ENCODE measurements around the gene C1QB. TPM values are rescaled to one million over a fixed set of nuclear protein-coding genes. Genes with fewer than 3 reads are reported as not detected.

The C1QB gene, protein sequence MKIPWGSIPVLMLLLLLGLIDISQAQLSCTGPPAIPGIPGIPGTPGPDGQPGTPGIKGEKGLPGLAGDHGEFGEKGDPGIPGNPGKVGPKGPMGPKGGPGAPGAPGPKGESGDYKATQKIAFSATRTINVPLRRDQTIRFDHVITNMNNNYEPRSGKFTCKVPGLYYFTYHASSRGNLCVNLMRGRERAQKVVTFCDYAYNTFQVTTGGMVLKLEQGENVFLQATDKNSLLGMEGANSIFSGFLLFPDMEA
- total RNA-seq (2022) (not detected in 2 replicates), Bru-seq, nascent RNA (not detected), BruChase-seq, experiment 1, labeled RNA remaining after a 6-hour chase (not detected), BruChase-seq, experiment 2, labeled RNA remaining after a 2-hour chase (not detected)
- long read RNA-seq = 0 reads

DNA sequence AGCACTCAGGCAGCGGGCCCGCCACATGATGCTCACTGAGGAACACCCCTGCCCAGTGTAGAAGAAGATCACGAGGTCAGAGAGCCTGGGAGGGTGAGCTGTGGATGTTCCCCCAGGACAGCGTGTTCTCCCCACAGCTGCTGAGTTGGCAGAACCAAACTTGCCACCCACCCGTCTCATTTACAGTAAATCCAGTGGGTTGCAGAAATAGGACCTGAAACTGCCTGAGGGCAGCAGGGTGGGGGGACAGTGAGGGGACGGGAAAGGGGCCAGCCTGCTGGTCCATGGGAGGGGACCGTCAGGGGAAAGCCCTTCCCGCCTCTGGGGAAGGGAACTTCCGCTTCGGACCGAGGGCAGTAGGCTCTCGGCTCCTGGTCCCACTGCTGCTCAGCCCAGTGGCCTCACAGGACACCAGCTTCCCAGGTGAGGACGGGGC, at the start of gene C1QB:
TSS of gene C1QB (plus strand) at position 356 of the 436 bp plus-strand sequence. CDS start 6,227 bp downstream, outside the sequence.
- no peaks in the 10 kb centered on the region for H3K9me3 Mint-ChIP-seq (ENCODE audit: low read depth, unreplicated experiment)
- CTCF ChIA-PET = no interaction called here
- TF ChIP-seq, protein P1, sequence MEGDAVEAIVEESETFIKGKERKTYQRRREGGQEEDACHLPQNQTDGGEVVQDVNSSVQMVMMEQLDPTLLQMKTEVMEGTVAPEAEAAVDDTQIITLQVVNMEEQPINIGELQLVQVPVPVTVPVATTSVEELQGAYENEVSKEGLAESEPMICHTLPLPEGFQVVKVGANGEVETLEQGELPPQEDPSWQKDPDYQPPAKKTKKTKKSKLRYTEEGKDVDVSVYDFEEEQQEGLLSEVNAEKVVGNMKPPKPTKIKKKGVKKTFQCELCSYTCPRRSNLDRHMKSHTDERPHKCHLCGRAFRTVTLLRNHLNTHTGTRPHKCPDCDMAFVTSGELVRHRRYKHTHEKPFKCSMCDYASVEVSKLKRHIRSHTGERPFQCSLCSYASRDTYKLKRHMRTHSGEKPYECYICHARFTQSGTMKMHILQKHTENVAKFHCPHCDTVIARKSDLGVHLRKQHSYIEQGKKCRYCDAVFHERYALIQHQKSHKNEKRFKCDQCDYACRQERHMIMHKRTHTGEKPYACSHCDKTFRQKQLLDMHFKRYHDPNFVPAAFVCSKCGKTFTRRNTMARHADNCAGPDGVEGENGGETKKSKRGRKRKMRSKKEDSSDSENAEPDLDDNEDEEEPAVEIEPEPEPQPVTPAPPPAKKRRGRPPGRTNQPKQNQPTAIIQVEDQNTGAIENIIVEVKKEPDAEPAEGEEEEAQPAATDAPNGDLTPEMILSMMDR (IDR thresholded peaks at IDR 0.05; ENCODE audit: unreplicated experiment) = no peak
- H3K36me3 Mint-ChIP-seq (ENCODE audit: insufficient read depth, unreplicated experiment) = no peaks in the 10 kb centered on the region
- no peak for DNase-seq
- no peaks in the 10 kb centered on the region for H3K4me1 Mint-ChIP-seq (ENCODE audit: low read depth, unreplicated experiment)
- intact Hi-C loops (cut with micrococcal nuclease; ENCODE audit: unreplicated experiment) = no loop called here
- no TSS peak for BruUV-seq (replicated peaks)
- H3K27me3 Mint-ChIP-seq (ENCODE audit: unreplicated experiment) = peaks cover 93% of the 10 kb centered on the region
- no peak within 1 kb of the TSS for H3K27ac Mint-ChIP-seq (ENCODE audit: unreplicated experiment)
- no peak within 1 kb of the TSS for H3K4me3 Mint-ChIP-seq (ENCODE audit: low read depth, unreplicated experiment)

DNA sequence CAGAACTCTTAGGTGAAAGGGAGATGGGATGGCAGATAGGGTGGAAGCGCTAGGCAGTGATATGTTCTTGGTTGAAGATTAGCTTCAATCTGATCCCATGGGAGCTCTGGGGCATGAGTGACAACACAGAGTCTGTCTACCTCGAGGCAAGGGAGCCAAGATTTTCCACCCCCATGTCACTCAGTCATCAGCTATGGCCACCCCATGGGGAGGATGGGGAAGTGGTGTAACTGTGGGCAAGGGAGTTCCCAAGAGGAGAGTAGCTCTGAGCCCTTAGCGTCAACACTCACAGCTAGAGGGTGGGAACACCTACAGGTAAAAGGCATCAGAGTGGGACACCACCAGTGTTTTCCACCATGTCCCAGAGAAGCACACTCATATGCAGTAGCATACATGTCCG, 46.9 kb upstream of the C1QB start:
- TF ChIP-seq, protein P1 (IDR thresholded peaks at IDR 0.05; ENCODE audit: unreplicated experiment) = no peak
- intact Hi-C loops (cut with micrococcal nuclease; ENCODE audit: unreplicated experiment) = no loop called here
- BruUV-seq (replicated peaks) = no TSS peak
- peaks cover 90% of the 10 kb centered on the region for H3K27me3 Mint-ChIP-seq (ENCODE audit: unreplicated experiment)
- no peak overlapping the region for H3K27ac Mint-ChIP-seq (ENCODE audit: unreplicated experiment)
- H3K4me1 Mint-ChIP-seq (ENCODE audit: low read depth, unreplicated experiment) = no peaks in the 10 kb centered on the region
- H3K36me3 Mint-ChIP-seq (ENCODE audit: insufficient read depth, unreplicated experiment) = no peaks in the 10 kb centered on the region
- no peaks in the 10 kb centered on the region for H3K9me3 Mint-ChIP-seq (ENCODE audit: low read depth, unreplicated experiment)
- no peak overlapping the region for H3K4me3 Mint-ChIP-seq (ENCODE audit: low read depth, unreplicated experiment)
- CTCF ChIA-PET = no interaction called here
- no peak for DNase-seq

DNA sequence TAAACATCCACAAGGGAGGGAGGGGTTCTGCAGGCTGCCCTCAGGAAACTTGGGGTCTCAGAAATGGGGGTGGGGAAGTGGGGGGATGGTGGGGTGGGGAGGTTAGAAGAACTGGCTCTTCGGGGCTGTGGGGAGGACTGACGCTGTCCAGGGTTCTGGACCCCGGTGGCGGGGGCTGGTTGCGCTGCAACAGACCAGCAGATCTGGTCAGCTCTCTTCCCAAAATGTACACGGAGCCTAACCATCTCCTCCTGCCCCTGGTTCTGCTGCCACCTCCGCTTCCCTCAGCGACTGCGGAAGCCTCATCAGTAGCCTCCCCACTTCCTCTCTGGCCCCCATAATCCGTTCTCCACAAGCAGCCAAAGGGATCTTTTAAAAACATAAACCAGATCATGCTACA, 45.9 kb upstream of the C1QB start:
- DNase-seq = no peak
- Mint-ChIP-seq H3K27ac (ENCODE audit: unreplicated experiment) (no peak overlapping the region), H3K36me3 (ENCODE audit: insufficient read depth, unreplicated experiment) (no peaks in the 10 kb centered on the region), H3K9me3 (ENCODE audit: low read depth, unreplicated experiment) (no peaks in the 10 kb centered on the region), H3K4me3 (ENCODE audit: low read depth, unreplicated experiment) (no peak overlapping the region), H3K27me3 (ENCODE audit: unreplicated experiment) (peaks cover 98% of the 10 kb centered on the region), H3K4me1 (ENCODE audit: low read depth, unreplicated experiment) (no peaks in the 10 kb centered on the region)
- CTCF ChIA-PET = no interaction called here
- TF ChIP-seq, protein P1 (IDR thresholded peaks at IDR 0.05; ENCODE audit: unreplicated experiment) = no peak
- no TSS peak for BruUV-seq (replicated peaks)
- intact Hi-C loops (cut with micrococcal nuclease; ENCODE audit: unreplicated experiment) = no loop called here

- Mint-ChIP-seq H3K4me3 (ENCODE audit: low read depth, unreplicated experiment) (no peak overlapping the region), H3K36me3 (ENCODE audit: insufficient read depth, unreplicated experiment) (no peaks in the 10 kb centered on the region), H3K4me1 (ENCODE audit: low read depth, unreplicated experiment) (no peaks in the 10 kb centered on the region), H3K27ac (ENCODE audit: unreplicated experiment) (no peak overlapping the region), H3K27me3 (ENCODE audit: unreplicated experiment) (peaks cover 95% of the 10 kb centered on the region), H3K9me3 (ENCODE audit: low read depth, unreplicated experiment) (no peaks in the 10 kb centered on the region)
- CTCF ChIA-PET = no interaction called here
- TF ChIP-seq, protein P1 (IDR thresholded peaks at IDR 0.05; ENCODE audit: unreplicated experiment) = no peak
- intact Hi-C loops (cut with micrococcal nuclease; ENCODE audit: unreplicated experiment) = no loop called here
- no peak for DNase-seq
- BruUV-seq (replicated peaks) = no TSS peak
Measured at GRCh38 chr1:22608361-22608760, 44.7 kb upstream of the C1QB start.

Measured in Calu3 (cell line).